Activated naive CD4-positive, alpha-beta T cell treated with anti-CD3 and anti-CD28 coated beads, Interleukin-2, amount 50 U/mL, for 16 hours (primary cell): ENCODE data around the gene SYP.

Experiments used
- DNase-seq: peaks from one replicate; pipeline ENCODE4 v3.0.0-alpha.2; 2020

SYP gene

DNA sequence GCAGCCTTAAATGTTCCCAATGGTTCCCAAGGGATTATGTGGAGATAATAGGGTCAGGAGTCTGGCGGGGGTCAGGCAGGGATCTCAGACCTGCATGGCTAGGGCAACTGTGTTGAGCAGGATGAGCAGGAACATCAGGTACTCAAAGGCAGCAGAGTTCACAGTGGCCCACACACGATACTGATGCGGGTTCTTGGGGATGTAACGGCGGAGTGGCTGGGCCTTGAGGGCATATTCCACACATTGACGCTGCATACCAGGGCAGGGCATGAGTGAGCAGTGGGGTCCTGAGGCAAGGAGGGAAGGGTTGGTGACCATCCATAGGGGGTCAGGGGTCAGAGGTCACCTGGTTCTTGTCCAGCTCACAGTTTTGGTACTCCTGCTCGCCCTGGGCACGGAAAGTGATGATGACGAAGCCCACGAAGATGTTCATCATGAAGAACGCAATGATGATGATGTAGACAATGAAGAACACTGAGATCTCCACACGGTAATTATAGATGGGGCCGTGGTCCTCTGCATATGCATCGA lies 15.1 kb upstream of the SYP start:
- DNase-seq = no peak

DNA sequence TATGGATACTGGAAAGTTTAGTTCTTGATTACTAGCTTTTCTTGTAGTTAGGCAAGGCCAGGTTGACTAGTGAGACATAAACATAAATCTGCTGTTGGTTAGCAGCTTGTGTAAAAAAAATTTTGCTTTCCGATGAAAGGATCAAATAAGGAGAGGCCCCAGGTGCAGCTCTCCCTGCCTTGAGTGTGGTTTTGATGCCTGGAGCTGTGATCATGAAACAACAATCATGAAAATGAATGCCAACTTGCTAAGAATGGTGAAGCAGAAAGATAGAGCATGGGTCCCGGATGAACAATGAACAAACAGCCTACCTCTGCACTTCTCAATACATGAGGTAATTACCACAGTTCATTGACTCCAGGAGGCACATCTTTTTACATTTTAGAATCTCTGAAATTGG lies 14.4 kb upstream of the SYP start:
- no peak for DNase-seq

DNA sequence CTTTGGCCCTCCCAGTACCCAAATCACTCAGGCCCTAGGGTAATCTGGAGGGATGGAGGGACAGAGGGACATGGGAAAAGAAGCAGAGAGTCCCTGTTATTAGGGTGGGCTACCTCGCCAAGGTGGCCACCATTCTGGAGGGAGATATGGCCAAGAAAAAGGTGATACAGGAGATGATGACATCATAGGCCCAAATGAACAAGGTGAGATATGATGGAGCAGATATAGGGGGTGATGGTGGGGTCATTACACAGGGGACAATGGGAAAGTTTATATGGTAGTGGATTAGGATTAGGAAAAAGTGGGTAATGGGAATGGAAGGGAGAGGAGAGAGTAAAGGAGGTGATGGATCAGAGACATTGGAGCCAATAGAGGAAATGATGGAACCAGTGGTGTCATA lies 12.9 kb upstream of the SYP start:
- no peak for DNase-seq

- no peak for DNase-seq
Measured at GRCh38 chrX:49212209-49212608, 12.2 kb upstream of the SYP start.

- DNase-seq = no peak
Measured at GRCh38 chrX:49211074-49211473, 11.1 kb upstream of the SYP start.

DNA sequence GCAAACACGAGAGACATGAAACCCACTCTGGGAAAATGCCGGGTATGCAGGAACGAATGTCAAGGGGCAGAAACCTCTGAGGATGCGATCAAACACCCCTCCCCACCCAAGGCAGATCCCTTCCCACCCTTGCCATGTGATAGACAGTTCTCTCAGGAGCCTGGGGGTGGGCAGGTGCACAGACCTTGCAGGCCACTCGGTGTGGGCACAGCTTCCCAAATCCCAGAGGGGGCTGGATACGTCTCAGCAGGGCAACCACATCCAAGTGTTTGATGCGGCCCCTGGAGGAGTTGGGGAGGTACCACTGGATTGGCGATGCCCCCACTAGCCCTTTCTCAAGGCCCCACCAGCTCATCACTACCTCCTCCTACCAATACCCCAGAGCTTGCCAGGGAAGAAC lies 10.4 kb upstream of the SYP start:
- DNase-seq = no peak

- no peak for DNase-seq
Measured at GRCh38 chrX:49209434-49210251, 9.7 kb upstream of the SYP start.

- no peak for DNase-seq
Measured at GRCh38 chrX:49208399-49208798, 8.4 kb upstream of the SYP start.

GRCh38 chrX:49206543-49206942 lies 6.5 kb upstream of the SYP start:
- DNase-seq = no peak

- DNase-seq = no peak
Measured at GRCh38 chrX:49205443-49205842, 5.5 kb upstream of the SYP start.

DNA sequence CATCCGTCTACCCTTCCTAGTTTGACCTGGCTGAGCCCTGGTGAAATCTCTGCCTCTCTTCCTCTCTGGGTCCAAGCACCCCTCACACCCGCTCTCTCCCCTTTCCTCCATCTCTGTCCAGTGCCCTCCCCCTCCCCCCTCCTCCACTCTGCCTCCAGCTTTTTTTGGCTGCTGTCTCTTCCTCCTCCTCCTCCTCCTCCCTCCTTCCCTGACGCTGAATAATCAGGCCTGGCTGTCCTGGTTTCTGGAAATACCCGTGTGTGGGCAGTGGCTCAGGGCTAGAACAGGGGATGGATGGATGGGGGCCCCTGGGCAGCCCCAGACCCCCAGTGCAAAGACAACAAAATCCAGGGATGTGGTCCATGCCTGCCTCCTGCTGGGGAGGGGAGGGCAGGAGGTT lies 4.7 kb upstream of the SYP start:
- DNase-seq = no peak

DNA sequence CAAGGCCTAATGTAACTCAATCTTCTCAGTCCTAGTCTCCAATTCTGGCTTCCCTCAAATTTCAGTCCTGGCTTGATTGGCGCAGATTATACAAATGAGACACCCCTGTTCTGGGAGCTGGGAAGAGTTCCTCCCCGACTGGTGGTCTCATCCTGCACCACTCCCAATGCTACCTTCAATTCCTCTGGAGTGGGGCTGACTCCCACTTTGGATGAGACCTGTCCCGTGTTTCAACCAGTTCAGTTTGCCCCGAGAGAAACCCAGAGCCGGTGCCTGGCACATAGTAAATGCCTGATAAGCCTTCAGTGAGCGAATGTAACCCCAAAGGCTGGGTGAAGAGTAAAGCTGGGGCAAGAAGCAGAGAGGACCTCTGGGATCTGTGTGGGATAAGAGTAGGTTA lies 4.0 kb upstream of the SYP start:
- no peak for DNase-seq

DNA sequence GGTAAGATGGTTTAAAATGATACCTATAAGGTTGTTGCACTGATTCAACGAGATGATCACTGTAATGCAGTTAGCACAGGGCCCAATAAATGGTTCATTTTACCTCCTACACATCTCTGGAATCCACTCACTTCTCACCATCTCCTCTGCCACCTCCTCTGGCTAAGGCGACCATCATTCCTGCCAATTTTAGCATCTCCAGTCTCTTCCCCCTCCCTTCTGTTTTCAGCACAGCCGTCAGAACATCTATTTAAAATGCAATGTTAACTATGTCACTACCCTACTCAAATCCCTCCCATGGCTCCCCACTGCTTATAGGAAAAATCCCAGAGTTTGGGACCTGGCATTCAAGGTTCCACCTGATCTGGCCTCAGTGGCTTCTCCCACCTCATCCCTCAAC lies 3.5 kb upstream of the SYP start:
- no peak for DNase-seq

DNA sequence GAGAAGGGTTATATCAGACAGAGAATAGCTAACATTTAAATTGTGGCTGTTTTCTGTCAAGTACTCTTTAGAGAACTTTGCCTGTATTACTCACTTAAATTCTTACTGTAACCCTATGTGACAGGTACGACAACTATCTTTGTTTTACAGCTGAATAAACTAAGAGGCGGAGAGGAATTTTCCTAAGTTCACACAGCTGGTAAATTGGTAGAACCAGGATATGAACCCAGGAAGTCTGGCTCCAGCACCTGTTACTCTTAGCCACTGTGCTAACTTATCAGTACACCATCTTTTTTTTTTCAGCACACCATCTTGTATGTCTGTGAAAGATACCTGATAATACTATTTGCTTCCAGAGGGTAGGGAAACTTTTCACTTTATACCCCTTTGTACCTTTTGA lies 2.0 kb upstream of the SYP start:
- no peak for DNase-seq

GRCh38 chrX:49199315-49199595 lies 738 bp downstream of the SYP start:
- DNase-seq = no peak

DNA sequence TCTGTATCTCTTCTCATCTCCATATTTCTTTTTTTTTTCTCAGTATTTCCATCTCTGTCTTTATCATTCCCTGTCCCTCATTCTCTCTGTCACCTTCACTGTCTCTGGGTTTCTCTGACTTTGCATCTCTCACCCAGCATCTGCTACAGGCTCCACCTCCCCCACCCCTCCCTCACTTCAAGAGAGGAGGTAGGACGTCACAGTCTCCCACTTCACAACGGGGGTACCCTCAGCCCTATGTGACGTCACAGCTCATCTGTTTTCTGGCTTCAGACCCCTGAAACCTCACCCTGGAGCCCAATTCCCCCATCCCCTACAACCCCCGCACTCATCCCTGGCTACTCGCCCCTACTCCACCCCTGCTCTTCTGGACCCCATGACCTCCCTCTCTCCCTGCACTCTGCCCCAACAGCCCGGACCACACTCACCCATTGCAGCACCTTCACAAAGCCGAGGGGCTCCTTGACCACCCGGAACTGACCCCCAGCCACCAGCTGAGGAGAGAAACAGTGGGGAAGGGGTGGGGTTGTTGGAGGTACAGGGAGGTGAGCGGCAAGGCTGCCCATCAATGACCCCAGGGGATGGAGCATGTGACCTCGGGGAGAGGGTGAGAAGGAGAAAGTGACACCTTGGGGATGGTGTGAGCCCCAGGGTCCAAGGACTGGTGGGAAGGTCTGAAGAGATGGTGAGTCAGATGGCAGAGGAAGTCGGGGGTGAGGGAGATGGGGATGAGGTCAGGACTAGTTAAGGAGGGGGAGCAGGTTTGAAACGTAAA lies 1.3 kb downstream of the SYP start:
- no peak for DNase-seq

GRCh38 chrX:49197543-49198087 lies 2.4 kb downstream of the SYP start:
- DNase-seq = no peak

GRCh38 chrX:49193542-49193964 lies 6.4 kb downstream of the SYP start:
- DNase-seq = no peak

DNA sequence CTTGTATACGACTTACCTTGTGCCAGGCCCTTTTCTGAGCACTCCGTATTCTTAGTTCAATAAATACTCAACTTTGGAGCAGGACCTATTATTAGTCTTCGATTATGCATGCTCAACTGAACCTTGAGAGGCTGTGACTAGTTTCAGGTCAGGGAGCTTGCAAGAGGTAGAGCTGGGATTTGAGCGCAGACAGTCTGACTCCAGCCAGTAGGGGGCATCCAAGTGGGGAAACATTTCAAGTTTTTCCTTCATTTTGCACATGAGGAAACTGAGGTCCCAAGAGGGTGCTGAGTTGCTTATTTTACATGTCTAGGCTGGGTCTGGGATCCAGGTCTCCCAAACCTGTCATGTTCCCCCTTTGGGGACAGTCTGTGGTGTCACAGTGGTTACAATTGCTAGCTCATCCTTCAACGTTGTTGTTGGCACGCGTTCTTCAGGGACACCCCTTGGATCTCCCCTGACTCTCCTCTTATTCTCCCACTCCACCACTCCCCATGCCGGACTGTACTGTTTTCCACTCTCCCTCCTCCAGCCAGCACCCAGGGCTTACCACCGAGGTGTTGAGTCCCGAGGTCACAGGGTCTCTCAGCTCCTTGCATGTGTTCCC lies 7.2 kb downstream of the SYP start:
- DNase-seq = peak; percentile 19

GRCh38 chrX:49191574-49192011 lies 8.4 kb downstream of the SYP start:
- DNase-seq = no peak

DNA sequence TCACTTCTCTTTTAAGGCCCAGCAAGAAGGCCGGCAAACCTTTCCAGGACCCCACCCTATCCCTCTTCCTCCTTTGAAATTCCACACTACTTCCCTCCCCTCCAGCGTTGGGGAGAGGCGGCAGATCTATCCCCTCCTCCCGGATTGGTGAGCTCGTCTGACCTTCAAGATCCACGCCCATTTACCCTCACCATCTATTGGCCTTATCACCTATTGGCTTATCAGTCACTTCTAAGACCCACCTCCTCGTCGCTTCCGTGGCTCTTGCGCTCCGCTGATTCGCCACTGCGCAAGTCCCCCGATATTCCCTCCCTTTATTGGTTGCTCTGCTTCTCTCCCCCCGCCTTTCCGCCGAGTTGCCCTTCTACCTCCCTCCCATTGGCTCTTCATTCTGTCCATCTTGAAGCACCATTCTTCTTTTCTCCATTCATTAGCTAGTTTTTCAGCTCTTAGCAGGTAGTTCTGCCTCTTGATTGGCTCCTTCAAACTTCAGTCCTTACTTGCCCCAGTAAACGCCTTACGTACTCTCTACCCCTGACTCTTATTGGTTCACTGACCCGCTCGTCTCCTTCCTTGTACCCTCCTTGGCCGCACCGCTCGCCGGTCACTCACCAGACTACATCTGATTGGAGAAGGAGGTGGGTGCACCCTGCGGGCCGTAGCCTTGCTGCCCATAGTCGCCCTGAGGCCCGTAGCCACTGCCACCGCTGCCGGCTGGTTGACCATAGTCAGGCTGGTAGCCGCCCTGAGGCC lies 9.0 kb downstream of the SYP start:
- peak; percentile 82 for DNase-seq

- no peak for DNase-seq
Measured at GRCh38 chrX:49189606-49190005, 10.4 kb downstream of the SYP start.
